ENCODE measurements around the gene SPATA17. TPM values are rescaled to one million over a fixed set of nuclear protein-coding genes. Genes with fewer than 3 reads are reported as not detected.

Gene SPATA17
- total and polyA plus RNA-seq, 2 of the 8 experiments (the other 6 are each of a cell fraction or from before 2014, with no cell fraction given) = 0.17 to 0.48 TPM

GRCh38 chr1:217910791-217911320, 279.7 kb downstream of the SPATA17 start:
- no peak for FAIRE-seq
- WGBS, 2 experiments (ENCODE audit: extremely low coverage in 1 of 2, insufficient coverage in 1 of 2, insufficient read length in 1 of 2, insufficient replicate concordance in 2 of 2, low coverage in 1 of 2, low lambda C conversion rate in 2 of 2, missing lambda C conversion rate in 1 of 2) = 89% methylated on average over 3 of the region's 3 CpGs; no CpG with 5 or more reads in 1 of the 2 experiments
- CTCF ChIA-PET (ENCODE audit: partially characterized antibody) = interaction anchor here (0.6 to 5.0 kb wide), 12 partner anchors 8 to 1390 kb away, joined by 3 to 40 read pairs (median 5); no protein-coding TSS in a partner anchor

More at GRCh38 chr1:217910791-217911320, 279.7 kb downstream of the SPATA17 start:
- no peak for DNase-seq (ENCODE audit: low read depth in 1 of 2, low spot score in 2 of 2)
- Histone ChIP-seq H3K18ac (ENCODE audit: extremely low read depth, low read length) (no peak overlapping the region), H3K4ac (replicated peaks; ENCODE audit: insufficient read length, low read depth, low read length) (no peak overlapping the region), H3K79me1 (ENCODE audit: low read depth, low read length) (no peaks in the 10 kb centered on the region), H3K23ac (ENCODE audit: insufficient read length) (no peak overlapping the region), H4K5ac (ENCODE audit: insufficient read length, low read depth, low read length) (no peak overlapping the region), H3K23me2 (ENCODE audit: low read depth, low read length) (no peaks in the 10 kb centered on the region), H4K91ac (replicated peaks; ENCODE audit: insufficient read length, low read length) (no peak overlapping the region), H3K9me3 (ENCODE audit: insufficient read depth in 2 of 2, low read depth in 1 of 2, low read length in 1 of 2) (no peaks in the 10 kb centered on the region), H3K36me3 (ENCODE audit: control insufficient read depth in 2 of 4, insufficient read depth in 4 of 4, low read length in 3 of 4) (no peaks in the 10 kb centered on the region), H2AFZ (ENCODE audit: low read length) (0 out of 2 replicates have a peak overlapping the region, but pooled peaks have one; percentile 22), H2BK5ac (ENCODE audit: low read depth, low read length) (no peak overlapping the region), H3K14ac (ENCODE audit: insufficient read length) (no peak overlapping the region), H4K20me1 (replicated peaks in 1 of 2; ENCODE audit: control insufficient read depth in 1 of 2, insufficient read depth in 2 of 2, low read length in 2 of 2) (no peaks in the 10 kb centered on the region), H2BK20ac (ENCODE audit: low read length) (no peak overlapping the region), H3K4me3 (ENCODE audit: extremely low read depth in 1 of 4, insufficient read depth in 2 of 4, low read depth in 3 of 4, low read length in 4 of 4) (no peak overlapping the region), H2BK15ac (ENCODE audit: low read length) (no peak overlapping the region), H2BK120ac (replicated peaks; ENCODE audit: low read depth, low read length) (no peak overlapping the region), H4K8ac (ENCODE audit: extremely low read depth, insufficient read depth, low read length) (no peak overlapping the region), H2AK5ac (ENCODE audit: low read depth, low read length) (no peak overlapping the region), H3K56ac (replicated peaks; ENCODE audit: insufficient read length, low read depth, low read length) (no peak overlapping the region), H3K4me2 (ENCODE audit: insufficient read depth in 1 of 2, low read depth in 2 of 2, low read length in 2 of 2) (no peak overlapping the region), H3K27ac (ENCODE audit: low read depth, low read length) (no peak overlapping the region), H3K4me1 (replicated peaks in 1 of 4; ENCODE audit: control insufficient read depth in 3 of 4, insufficient read depth in 4 of 4, low read length in 3 of 4) (no peaks in the 10 kb centered on the region), H2BK12ac (ENCODE audit: low read depth, low read length) (no peak overlapping the region), H3K27me3 (replicated peaks in 1 of 4; ENCODE audit: control insufficient read depth in 3 of 4, extremely low read depth in 1 of 4, insufficient read depth in 3 of 4, low read length in 3 of 4) (no peaks in the 10 kb centered on the region), H3K79me2 (ENCODE audit: control insufficient read depth in 1 of 2, insufficient read depth in 2 of 2, low read length in 2 of 2) (no peaks in the 10 kb centered on the region), H3K9ac (replicated peaks in 1 of 4; ENCODE audit: extremely low read depth in 1 of 4, low read depth in 3 of 4, low read length in 3 of 4) (no peak overlapping the region)
- TF ChIP-seq RBBP5 (IDR thresholded peaks at IDR 0.05; ENCODE audit: borderline replicate concordance, low read depth, low read length) (no peak), FOSL1 (IDR thresholded peaks at IDR 0.05; ENCODE audit: insufficient read depth, low read depth, low read length) (no peak), SIX5 (IDR thresholded peaks at IDR 0.05; ENCODE audit: low read depth, low read length) (no peak), ATF3 (IDR thresholded peaks at IDR 0.05; ENCODE audit: insufficient read depth, low read depth, low read length) (no peak), GTF2F1 (IDR thresholded peaks at IDR 0.05; ENCODE audit: borderline replicate concordance, low read depth, low read length) (no peak)
- POLR2A ChIA-PET (ENCODE audit: partially characterized antibody) = no interaction called here

Data from H1 (cell line).